ENCODE measurements around the gene RIN3.

- no peak for TF ChIP-seq EZH2phosphoT487 (IDR thresholded peaks at IDR 0.05; ENCODE audit: borderline replicate concordance, low read length)
- no peak for TF ChIP-seq CTCF (conservative IDR thresholded peaks at IDR 0.05; ENCODE audit: low read depth, low read length)
- no peak for TF ChIP-seq EZH2 (IDR thresholded peaks at IDR 0.05; ENCODE audit: low read length, unreplicated experiment)
Observed at GRCh38 chr14:92470215-92470614, 43.4 kb upstream of the RIN3 start.

Data from PC-3 (cell line).